Stimulated activated naive B cell treated with anti-CD40 and anti-IgM and Interleukin-4, amounts not matched to agents 10 μg/mL and 1 μg/mL and 100 μg/mL, for 72 hours (primary cell): Measurements from ENCODE around the gene HIPK2.
A peak's percentile ranks its signal among the peaks of the same experiment; 100 is the strongest.

Source experiments
- ATAC-seq, 2 donors: fragments of 150-1000 bp; cut with Tn5 transposase; replicated peaks; 2 replicates each; pipeline ENCODE4 v1.10.0; 2021; ENCODE audit warnings: moderate library complexity in 1 of 2
- DNase-seq: peaks from one replicate; pipeline ENCODE4 v3.0.0; 2021
- H3K27ac Mint-ChIP-seq: one replicate; pipeline ENCODE4 v1.8.0; 2022; ENCODE audit warnings: mild to moderate bottlenecking, mixed read lengths
- H3K27me3 Mint-ChIP-seq, 2 donors: one replicate each; pipeline ENCODE4 v1.8.0; 2022; ENCODE audit warnings: mixed read lengths in 2 of 2
- H3K36me3 Mint-ChIP-seq, 2 donors: one replicate each; pipeline ENCODE4 v1.8.0; 2022; ENCODE audit warnings: mixed read lengths in 2 of 2, mild to moderate bottlenecking in 1 of 2
- H3K4me1 Mint-ChIP-seq, 2 donors: one replicate each; pipeline ENCODE4 v1.8.0; 2022; ENCODE audit warnings: mixed read lengths in 2 of 2, mild to moderate bottlenecking in 1 of 2
- H3K4me3 Mint-ChIP-seq, 2 donors: one replicate each; pipeline ENCODE4 v1.8.0; 2022; ENCODE audit warnings: mild to moderate bottlenecking in 2 of 2, mixed read lengths in 2 of 2, moderate library complexity in 1 of 2
- H3K9me3 Mint-ChIP-seq, 2 donors: one replicate each; pipeline ENCODE4 v1.8.0; 2022; ENCODE audit warnings: mixed read lengths in 2 of 2, mild to moderate bottlenecking in 1 of 2

Gene HIPK2

GRCh38 chr7:139570626-139571025, 207.2 kb downstream of the HIPK2 start:
- no peaks in the 10 kb centered on the region for H3K9me3 Mint-ChIP-seq
- no peaks in the 10 kb centered on the region for H3K27me3 Mint-ChIP-seq
- ATAC-seq = no peak

GRCh38 chr7:139570119-139570518, 207.7 kb downstream of the HIPK2 start:
- Mint-ChIP-seq H3K36me3 (peaks cover 31 to 52% of the 10 kb centered on the region in 2 donors), H3K9me3 (no peaks in the 10 kb centered on the region), H3K4me3 (no peak overlapping the region), H3K4me1 (no peaks in the 10 kb centered on the region), H3K27me3 (no peaks in the 10 kb centered on the region), H3K27ac (no peak overlapping the region)
- DNase-seq = no peak
- no peak for ATAC-seq

More at GRCh38 chr7:139570626-139571025, 207.2 kb downstream of the HIPK2 start:
- Mint-ChIP-seq H3K36me3 (peaks cover 36 to 57% of the 10 kb centered on the region in 2 donors), H3K4me1 (no peaks in the 10 kb centered on the region), H3K27ac (peak overlapping the region; percentile 60), H3K4me3 (no peak overlapping the region)
- no peak for DNase-seq

DNA sequence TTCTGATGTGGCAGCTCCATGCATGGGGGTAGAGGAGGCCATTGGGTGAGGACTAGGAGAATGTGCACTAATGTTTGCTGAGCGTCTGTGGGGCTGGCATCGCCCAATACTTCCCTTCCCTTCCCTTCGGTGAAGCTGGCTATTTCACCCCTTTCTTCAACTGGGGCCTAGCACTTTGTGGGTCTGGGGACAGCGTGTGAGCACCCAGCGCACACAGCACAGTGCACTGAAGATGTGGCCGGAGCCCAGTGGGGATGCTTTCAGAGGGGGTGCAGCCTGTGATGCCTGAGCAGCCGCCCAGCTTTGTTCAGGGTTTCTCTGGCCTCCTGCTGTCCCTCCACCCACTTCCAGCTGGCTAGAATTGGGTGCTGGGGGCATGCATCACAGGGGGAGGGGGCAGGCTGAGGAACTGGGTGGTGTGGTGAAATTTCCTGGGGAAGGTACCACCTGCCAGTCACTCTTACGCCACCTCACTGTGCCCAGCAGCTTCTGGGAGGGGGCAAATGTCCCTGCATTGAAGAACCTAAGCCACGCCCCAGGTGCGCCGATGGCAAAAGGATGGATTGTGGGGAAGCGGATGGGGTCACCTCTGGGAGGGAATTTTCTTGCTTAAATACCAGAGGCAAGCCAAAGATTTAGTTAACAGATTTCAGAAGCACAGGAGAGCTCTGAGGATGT, 208.8 kb downstream of the HIPK2 start:
- Mint-ChIP-seq H3K4me3 (no peak overlapping the region), H3K4me1 (peaks cover 0 to under 1% of the 10 kb centered on the region in 2 donors), H3K27ac (no peak overlapping the region), H3K36me3 (peaks cover 26 to 46% of the 10 kb centered on the region in 2 donors), H3K9me3 (no peaks in the 10 kb centered on the region), H3K27me3 (no peaks in the 10 kb centered on the region)
- no peak for DNase-seq
- no peak for ATAC-seq

DNA sequence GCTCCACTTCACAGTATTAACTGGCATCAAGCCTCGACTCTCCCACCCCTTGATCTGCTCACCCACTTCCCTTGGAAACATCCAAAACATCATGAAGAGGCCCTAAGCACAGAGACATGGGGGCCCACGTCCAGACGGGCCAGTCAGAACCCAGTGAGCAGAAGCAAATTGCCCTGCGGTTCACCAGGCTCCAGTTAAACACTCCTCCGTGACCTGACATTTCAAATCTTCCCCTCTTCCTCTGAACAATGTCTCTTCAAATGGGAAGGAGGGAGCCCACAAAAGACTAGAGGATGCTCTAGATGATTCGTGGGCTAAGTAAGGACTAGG, 209.5 kb downstream of the HIPK2 start:
- no peak overlapping the region for H3K4me3 Mint-ChIP-seq
- peaks cover 23 to 46% of the 10 kb centered on the region in 2 donors for H3K36me3 Mint-ChIP-seq
- DNase-seq (no peak), ATAC-seq (no peak)
- H3K27ac Mint-ChIP-seq = no peak overlapping the region
- peaks cover 0 to 1% of the 10 kb centered on the region in 2 donors for H3K4me1 Mint-ChIP-seq
- H3K9me3 Mint-ChIP-seq = no peaks in the 10 kb centered on the region
- no peaks in the 10 kb centered on the region for H3K27me3 Mint-ChIP-seq

- peaks cover 0 to 1% of the 10 kb centered on the region in 2 donors for H3K4me1 Mint-ChIP-seq
- no peak overlapping the region for H3K4me3 Mint-ChIP-seq
- H3K9me3 Mint-ChIP-seq = no peaks in the 10 kb centered on the region
- DNase-seq (no peak), ATAC-seq (no peak)
- H3K27me3 Mint-ChIP-seq = no peaks in the 10 kb centered on the region
- H3K36me3 Mint-ChIP-seq = peaks cover 21 to 43% of the 10 kb centered on the region in 2 donors
- H3K27ac Mint-ChIP-seq = no peak overlapping the region
Measured at GRCh38 chr7:139567647-139568345, 210.0 kb downstream of the HIPK2 start.

- no peak for DNase-seq
- H3K27me3 Mint-ChIP-seq = no peaks in the 10 kb centered on the region
- H3K4me1 Mint-ChIP-seq = peaks cover 0 to 1% of the 10 kb centered on the region in 2 donors
- no peak overlapping the region for H3K4me3 Mint-ChIP-seq
- H3K27ac Mint-ChIP-seq = no peak overlapping the region
- H3K36me3 Mint-ChIP-seq = peaks cover 21 to 41% of the 10 kb centered on the region in 2 donors
- no peak for ATAC-seq
- no peaks in the 10 kb centered on the region for H3K9me3 Mint-ChIP-seq
Measured at GRCh38 chr7:139566736-139567646, 210.8 kb downstream of the HIPK2 start.

- Mint-ChIP-seq H3K27me3 (no peaks in the 10 kb centered on the region), H3K36me3 (peaks cover 21 to 34% of the 10 kb centered on the region in 2 donors), H3K9me3 (no peaks in the 10 kb centered on the region), H3K4me3 (no peak overlapping the region), H3K27ac (no peak overlapping the region), H3K4me1 (peaks cover 0 to 1% of the 10 kb centered on the region in 2 donors)
- DNase-seq (no peak), ATAC-seq (no peak)
Measured at GRCh38 chr7:139566075-139566474, 211.7 kb downstream of the HIPK2 start.

DNA sequence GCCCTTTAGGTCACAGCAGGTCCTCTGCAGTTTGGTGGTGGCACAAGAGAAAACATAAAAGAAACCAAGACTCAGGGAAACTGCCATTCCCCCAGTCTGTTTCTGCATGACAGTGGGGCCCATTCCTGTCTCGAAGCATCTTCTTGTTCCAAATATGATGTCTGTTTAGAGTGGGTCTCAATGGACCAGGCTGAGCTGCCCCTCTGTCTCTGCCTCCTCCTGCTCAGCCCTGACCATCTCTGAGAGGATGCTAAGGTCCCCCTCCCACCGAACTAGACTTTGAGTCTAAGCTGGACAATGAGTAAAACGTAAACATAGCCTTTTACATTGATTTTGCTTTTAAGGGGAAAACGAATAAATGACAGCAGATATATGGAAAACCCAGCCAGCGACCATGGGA, 213.9 kb downstream of the HIPK2 start:
- H3K36me3 Mint-ChIP-seq = peaks cover 30 to 38% of the 10 kb centered on the region in 2 donors
- peaks cover 0 to 1% of the 10 kb centered on the region in 2 donors for H3K4me1 Mint-ChIP-seq
- ATAC-seq = no peak
- H3K27ac Mint-ChIP-seq = no peak overlapping the region
- no peak for DNase-seq
- peaks cover 3 to 4% of the 10 kb centered on the region in 2 donors for H3K9me3 Mint-ChIP-seq
- peaks cover 7 to 10% of the 10 kb centered on the region in 2 donors for H3K27me3 Mint-ChIP-seq
- H3K4me3 Mint-ChIP-seq = no peak overlapping the region

DNA sequence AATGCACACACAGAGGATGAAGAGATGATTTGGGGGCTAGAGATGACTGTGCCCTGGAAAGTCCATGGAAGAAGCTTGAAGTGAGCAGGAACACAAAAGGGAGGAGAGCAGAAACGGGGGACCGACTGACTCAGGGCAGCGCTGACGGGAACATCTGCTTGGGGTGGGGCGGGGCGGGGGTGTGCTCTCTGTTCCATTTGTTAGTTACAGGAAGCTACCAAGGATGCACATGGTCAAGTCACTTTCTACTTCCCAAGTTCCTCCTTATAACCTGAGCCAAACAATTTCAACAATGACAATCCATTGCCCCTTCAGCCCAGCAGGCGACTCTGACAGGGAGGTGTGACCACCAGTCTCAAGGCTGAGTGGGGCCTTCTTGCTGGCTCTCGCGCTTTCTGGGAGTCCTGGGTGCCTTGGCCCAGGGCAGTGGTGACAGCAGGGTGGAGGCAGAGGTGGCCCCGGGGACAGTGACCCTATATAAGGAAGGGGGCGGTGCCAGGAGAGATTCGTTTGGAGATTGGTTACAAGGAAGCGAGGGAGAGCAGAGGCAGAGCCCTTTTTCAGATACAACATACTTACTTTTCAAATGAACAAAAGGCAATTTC, 214.7 kb downstream of the HIPK2 start:
- ATAC-seq (no peak), DNase-seq (no peak)
- H3K27ac Mint-ChIP-seq = no peak overlapping the region
- H3K36me3 Mint-ChIP-seq = peaks cover 24 to 31% of the 10 kb centered on the region in 2 donors
- H3K9me3 Mint-ChIP-seq = peaks cover 3 to 4% of the 10 kb centered on the region in 2 donors
- no peak overlapping the region for H3K4me3 Mint-ChIP-seq
- peaks cover 9 to 13% of the 10 kb centered on the region in 2 donors for H3K27me3 Mint-ChIP-seq
- H3K4me1 Mint-ChIP-seq = peaks cover 0 to 1% of the 10 kb centered on the region in 2 donors

DNA sequence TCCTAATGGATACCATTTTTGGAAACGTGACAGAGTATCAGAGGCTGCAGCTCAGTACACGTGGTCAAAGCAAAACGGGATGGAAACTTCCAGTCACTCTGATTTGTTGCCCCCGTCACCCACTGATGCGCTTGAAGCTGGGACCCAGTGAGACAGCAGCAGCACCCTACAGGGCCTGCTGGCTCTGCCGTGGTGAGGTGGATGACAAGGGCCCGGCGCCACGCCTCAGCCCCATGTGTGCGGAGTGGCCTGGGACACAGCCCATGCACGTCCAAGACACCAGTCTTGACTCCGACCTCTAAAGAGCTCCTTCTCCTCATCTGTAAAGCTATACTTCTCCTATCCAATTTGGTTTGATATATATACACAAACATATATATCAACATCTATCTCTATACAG, 215.3 kb downstream of the HIPK2 start:
- H3K27ac Mint-ChIP-seq = no peak overlapping the region
- peaks cover 0 to 1% of the 10 kb centered on the region in 2 donors for H3K4me1 Mint-ChIP-seq
- peaks cover 3 to 4% of the 10 kb centered on the region in 2 donors for H3K9me3 Mint-ChIP-seq
- no peak overlapping the region for H3K4me3 Mint-ChIP-seq
- ATAC-seq (no peak), DNase-seq (no peak)
- H3K27me3 Mint-ChIP-seq = peaks cover 9 to 13% of the 10 kb centered on the region in 2 donors
- H3K36me3 Mint-ChIP-seq = peaks cover 20 to 27% of the 10 kb centered on the region in 2 donors

DNA sequence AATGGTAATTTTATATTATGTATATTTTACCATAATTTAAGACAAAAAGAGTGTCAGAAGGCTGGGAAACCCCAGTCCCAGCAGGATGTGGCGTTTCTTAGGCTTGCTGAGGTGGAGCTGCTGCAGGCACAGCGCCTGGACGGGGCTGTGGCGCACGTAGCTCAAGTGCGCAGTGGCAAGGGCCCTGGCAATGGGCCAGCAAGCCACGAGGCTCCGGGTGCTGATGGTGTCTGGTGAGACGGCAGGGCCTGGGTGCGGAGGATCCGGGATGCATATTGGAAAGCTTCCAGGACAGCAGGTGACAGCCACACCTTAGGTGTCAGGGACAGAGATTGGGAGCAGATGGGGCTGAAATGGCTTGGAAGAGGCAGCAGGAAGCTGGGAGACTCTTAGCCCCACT, 217.1 kb downstream of the HIPK2 start:
- H3K27ac Mint-ChIP-seq = no peak overlapping the region

GRCh38 chr7:139560199-139560598, 217.6 kb downstream of the HIPK2 start:
- ATAC-seq = no peak
- H3K27ac Mint-ChIP-seq = no peak overlapping the region
- DNase-seq = no peak
- peaks cover 0 to 1% of the 10 kb centered on the region in 2 donors for H3K4me1 Mint-ChIP-seq
- peaks cover 9 to 13% of the 10 kb centered on the region in 2 donors for H3K27me3 Mint-ChIP-seq
- H3K4me3 Mint-ChIP-seq = no peak overlapping the region
- H3K9me3 Mint-ChIP-seq = peaks cover 3 to 4% of the 10 kb centered on the region in 2 donors
- H3K36me3 Mint-ChIP-seq = peaks cover 20 to 27% of the 10 kb centered on the region in 2 donors

More for the DNA sequence above, 217.1 kb downstream of the HIPK2 start:
- Mint-ChIP-seq H3K4me3 (no peak overlapping the region), H3K9me3 (peaks cover 3 to 4% of the 10 kb centered on the region in 2 donors), H3K36me3 (peaks cover 20 to 27% of the 10 kb centered on the region in 2 donors), H3K4me1 (peaks cover 0 to 1% of the 10 kb centered on the region in 2 donors), H3K27me3 (peaks cover 9 to 13% of the 10 kb centered on the region in 2 donors)
- no peak for DNase-seq
- no peak for ATAC-seq

DNA sequence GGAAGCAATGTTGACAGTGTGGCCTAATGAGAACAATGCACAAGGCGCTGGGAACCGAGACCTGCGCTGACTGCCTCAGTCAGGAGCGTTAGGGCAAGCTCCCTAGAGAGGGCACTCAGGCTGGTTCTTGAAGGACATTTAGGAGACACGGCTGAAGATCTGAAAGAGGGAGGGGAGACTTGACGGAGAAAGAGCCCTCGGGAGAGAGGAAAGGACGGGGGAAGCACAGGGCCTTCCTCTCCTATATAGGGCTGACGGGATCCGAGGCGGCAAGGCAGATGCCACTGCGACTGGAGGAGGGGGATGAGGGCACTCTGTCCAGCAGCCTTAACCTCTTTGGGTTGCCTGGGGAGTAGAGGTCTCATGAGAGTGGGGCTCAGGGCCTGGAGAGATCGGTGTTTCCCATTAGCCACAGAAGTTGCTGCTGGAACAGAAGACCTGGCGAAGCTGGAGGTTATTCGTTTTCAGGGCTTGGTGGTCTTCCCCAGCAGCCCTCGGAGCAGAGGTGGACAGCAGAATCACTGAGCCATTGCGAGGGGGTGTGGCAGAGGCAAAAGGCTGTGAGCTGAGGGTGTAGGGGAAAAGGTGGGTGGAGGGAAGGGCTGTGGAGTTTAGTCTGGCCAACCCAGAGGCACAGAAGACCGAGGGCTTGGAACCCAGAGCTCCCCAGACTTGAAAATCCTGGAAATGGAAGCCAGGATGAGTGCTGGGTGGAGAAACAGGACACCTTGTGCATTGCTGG, 218.3 kb downstream of the HIPK2 start:
- DNase-seq (no peak), ATAC-seq (no peak)
- Mint-ChIP-seq H3K36me3 (peaks cover 20 to 27% of the 10 kb centered on the region in 2 donors), H3K27me3 (peaks cover 9 to 13% of the 10 kb centered on the region in 2 donors), H3K9me3 (peaks cover 3 to 4% of the 10 kb centered on the region in 2 donors), H3K27ac (peak overlapping the region; percentile 4), H3K4me1 (peaks cover 0 to 1% of the 10 kb centered on the region in 2 donors), H3K4me3 (no peak overlapping the region)
